ENCODE results near the gene ANKRD23.
"Not testable (repeated sequence)": the region's sequence is repeated elsewhere in the genome, so short reads cannot be mapped to it uniquely, and the experiment has no call there.

The ANKRD23 gene

GRCh38 chr2:96863056-96863455 lies 19.2 kb upstream of the ANKRD23 start:
- not testable (repeated sequence) for DNase-seq

DNA sequence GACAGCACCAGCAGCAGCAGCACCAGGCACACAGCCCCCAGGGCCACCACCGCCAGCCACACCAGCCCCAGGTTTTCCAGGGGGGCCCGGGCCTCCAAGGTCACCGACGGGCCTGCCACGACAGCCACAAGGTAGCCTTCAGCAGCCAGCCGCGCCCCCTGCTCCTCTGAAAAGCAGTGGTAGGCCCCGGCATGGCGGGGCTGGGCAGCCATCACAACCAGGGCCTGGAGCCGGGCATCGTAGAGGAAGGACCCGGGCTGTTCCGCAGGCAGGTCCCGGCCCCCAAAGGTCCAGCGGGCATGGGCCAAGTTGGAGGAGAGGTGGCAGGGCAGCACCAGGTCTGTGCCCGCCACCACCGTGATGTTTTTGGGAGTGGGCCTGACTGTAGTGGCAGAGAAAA lies 17.3 kb upstream of the ANKRD23 start:
- DNase-seq: no peak

DNA sequence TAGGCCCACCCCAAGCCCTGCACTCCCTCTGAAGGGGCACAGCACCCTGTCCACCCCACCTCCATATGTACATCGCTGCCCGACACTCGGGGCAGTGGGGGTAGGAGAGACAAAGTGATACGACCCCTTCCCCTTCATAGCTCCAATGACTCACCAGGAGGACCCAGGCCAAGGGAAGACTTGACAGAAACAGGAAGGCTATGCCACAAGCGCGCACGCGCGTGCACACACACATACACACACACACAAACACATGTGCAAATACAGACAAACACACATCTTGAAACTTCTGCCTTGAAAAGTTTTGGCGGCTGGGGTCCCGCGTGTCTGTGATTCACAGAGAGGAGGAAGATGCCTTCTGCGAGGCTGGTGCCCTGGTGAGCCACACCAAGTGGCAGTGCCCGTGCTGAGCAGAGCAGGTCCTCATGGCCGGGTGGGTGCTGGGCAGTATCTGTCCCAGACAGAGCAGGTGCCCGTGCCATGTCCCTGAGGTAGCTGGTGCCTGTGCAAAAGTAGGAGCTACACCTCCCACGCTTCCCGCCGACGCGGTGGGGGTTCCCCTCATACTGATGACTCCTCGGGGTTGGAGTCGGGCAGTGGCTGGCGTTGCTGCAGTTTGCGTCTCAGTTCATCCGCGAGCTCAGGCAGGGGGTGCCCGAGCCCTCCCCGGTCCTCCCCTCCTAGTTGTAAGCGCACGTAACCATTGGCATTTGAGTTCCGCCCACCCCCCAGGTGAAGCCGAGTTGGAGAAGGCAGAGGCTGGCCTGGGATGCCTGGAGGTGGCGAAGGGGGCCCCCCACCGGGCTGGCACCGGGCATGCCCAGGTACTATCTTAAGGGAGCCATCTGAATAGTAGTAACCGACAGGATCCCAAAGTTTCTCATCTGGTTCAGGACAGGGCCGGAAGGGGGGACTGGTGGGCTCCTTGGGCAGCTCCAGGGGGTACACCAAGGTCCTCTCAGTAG lies 16.5 kb upstream of the ANKRD23 start:
- DNase-seq: no peak

- no peak for DNase-seq
These were observed 15.9 kb upstream of the ANKRD23 start for GRCh38 chr2:96859681-96860064.

DNA sequence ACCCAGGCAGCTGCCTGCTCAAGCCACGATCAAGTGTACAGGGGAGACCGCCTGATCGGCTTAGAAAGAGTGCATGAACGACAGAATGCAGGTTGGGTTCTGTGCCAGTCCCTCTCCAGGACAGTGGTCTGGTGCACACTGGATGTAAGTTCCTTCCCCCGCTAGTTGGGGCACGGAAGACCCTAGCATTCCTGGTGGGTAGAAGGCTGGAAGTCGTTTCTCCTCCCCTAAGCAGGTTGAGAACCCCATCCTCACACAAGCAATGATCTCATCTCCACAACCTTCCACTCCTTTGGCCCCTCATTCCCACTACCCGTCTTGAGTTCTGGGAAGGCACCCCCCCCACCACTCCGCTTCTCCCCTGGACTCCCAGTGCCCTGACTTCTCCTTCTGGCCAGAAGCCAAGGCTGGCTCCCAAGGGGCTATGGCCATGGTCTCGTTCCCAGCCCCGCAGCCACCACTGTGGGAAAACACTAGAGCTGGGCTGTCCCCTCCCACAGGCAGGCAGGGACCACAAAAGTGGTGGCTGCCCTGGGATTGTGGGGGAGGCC lies 15.4 kb upstream of the ANKRD23 start:
- DNase-seq: no peak

DNA sequence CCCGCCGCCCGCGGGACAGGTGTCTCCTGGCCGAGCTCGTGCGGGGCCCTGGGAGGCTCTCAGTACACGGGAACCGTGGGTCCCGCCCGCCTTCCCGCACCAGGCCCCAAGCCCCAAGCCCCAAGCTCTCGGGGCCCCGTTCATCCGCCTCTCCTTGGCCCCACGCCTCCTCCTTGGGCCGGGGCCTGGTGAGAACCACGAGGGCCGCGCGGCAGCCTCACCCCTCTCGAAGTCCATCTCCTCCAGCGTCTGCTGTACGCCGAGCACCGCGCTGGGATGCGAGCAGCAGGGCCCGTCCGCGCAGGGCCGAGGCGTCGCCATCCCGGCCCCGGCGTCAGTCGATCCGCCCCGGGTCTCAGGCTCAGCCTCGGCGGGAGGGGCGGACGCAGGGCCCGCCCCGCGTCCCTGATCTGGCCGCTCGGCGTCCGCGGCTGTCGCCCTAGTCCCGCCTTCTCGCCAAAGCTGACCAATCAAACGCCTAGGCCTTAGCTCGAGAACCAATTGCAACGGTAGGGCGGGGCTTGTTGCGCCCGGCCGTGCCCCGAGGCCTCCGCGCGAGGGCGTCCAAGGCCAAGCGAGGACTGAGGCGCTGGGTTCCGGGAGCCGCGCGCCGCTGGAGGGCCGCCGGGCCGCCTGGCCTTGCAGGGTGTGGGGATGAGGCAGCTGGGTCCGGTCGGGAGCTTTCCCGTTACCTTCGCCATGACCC lies 14.0 kb upstream of the ANKRD23 start, which contains the start of gene ANKRD39:
Gene ANKRD39, minus strand, starts transcription at position 350 of the 706 bp plus-strand sequence. Its CDS starts 29 bp downstream, at position 321.
- peak; percentile 91 to 99 for DNase-seq

GRCh38 chr2:96856776-96857666 lies 13.2 kb upstream of the ANKRD23 start:
- peak in 1 of 2 experiments; percentile 72 for DNase-seq

DNA sequence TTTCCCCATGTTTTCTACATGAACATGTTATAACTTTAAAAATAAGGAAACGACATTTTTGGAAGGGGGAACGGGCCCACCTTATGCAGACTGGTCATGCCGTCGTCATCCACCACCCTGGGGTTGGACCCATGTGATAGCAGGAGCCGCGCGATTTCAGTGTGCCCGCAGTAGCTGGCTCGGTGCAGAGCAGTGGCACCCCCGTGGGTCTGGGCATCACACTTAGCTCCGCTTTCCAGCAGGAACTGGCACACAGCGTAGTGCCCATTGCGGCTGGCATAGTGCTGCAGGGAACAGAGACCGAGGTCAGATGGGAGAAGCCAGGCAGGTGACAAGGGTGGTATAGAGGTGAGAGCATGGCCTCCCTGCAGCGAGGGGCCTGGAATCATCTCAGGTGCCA lies 9.5 kb upstream of the ANKRD23 start:
- no peak for DNase-seq

- DNase-seq: no peak
These were observed 8.8 kb upstream of the ANKRD23 start for GRCh38 chr2:96852667-96853066.

DNA sequence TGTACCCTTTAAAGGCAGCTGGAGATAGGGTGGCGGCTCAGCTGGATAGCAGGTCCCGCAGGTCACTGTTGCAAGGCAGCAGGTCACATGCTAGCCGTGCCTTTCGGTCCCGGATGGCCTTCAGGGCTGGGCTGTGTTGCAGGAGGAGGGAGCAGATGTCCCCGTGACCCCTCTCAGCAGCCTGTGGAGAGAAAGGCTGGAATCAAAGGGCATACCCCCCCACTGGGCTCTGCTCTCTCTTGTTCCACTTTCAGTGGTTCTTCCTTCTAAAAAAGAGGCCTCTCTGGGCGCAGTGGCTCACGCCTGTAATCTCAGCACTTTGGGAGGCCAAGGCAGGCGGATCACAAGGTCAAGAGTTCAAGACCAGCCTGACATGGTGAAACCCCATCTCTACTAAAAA lies 4.4 kb upstream of the ANKRD23 start:
- DNase-seq: no peak

- no peak for DNase-seq
These were observed 3.8 kb upstream of the ANKRD23 start for GRCh38 chr2:96847586-96847985.

DNA sequence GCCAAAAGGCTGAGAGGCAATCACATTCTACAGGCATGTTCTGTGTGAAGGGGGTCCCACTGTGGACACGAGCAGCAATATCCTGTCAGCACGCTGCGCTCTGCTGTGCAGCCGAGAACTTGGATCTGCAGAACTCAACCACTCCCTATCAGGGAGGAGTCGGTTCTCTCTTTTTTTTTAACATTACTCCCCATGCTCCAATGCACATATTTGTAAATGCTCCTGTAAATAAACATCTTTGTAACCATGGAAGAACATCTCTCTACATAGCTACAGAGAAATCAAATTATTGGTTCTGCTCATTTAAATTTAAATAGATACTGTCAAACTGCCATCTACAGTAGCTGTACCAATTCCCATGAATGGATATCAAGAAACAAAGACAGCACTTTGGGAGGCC lies 3.0 kb upstream of the ANKRD23 start:
- DNase-seq: no peak

- DNase-seq: no peak
These were observed 586 bp upstream of the ANKRD23 start for GRCh38 chr2:96844405-96844808.

- no peak for DNase-seq
These were observed 1.2 kb downstream of the ANKRD23 start for GRCh38 chr2:96842600-96842999.

DNA sequence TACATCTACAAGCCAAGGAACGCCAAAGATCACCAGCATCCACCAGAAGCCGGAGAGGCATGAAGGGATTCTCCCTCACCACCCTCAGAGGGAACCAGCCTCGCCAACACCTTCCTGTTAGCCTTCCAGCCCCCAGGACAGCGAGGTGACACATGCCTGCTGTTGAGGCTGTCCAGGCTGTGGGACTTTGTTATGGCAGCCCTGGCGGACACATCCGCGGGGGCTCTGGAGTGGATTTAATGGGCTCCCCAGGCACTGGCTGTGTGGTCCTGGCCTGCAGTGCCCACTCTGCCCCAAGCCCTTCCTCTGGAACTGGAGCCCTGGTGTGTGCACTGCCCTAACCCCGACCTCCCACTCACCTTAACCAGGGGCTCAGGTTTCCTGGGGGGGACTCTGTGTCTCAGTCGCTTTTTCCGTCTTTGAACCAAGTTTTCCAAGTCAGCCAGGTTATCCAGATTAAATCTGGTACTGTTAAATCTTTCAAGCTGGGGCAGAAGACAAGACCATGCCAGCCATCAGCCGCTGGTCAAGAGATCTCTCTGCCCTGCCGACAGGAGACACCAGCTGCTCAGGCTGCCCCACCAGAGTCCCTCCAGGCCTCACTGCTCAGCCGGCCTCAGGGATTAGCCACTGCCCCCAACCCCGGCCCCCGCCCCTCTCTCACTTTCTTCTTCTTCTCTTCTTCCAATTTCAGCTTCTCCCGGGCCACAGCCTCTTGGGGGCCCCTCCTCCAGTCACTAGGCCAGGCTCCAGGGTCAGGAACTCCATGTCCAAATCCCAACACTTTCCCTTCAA lies 1.9 kb downstream of the ANKRD23 start:
- no peak for DNase-seq

- no peak for DNase-seq
These were observed 3.7 kb downstream of the ANKRD23 start for GRCh38 chr2:96839875-96840850.

DNA sequence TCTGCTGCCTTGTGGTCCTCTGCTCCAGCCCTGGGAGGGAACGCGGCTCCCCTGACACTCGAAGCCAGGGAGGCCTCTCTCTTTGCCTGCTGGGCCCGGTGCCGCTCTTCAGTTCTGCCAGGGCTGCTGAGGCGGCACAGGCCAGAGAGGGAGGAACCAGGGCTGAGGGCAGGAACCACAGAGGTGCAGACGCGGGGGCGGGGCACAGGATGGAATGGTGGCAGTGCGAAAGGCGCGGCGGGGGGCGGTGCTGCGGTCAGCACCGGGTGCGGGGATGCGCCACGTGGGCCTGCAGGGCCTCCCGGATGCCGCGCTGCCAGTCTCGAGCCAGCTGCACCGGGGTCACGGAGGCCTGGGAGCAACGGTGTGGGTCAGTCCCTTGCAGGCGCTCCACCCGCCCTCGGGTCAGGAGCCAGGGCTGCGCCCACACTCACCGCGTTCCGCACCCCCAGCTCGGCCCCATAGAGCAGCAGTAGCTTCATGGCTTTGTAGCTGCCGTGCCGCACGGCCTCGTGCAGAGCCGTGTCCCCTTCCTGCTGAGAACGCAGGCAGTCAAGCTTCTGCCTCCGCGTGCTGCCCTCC lies 4.4 kb downstream of the ANKRD23 start:
- no peak for DNase-seq

DNA sequence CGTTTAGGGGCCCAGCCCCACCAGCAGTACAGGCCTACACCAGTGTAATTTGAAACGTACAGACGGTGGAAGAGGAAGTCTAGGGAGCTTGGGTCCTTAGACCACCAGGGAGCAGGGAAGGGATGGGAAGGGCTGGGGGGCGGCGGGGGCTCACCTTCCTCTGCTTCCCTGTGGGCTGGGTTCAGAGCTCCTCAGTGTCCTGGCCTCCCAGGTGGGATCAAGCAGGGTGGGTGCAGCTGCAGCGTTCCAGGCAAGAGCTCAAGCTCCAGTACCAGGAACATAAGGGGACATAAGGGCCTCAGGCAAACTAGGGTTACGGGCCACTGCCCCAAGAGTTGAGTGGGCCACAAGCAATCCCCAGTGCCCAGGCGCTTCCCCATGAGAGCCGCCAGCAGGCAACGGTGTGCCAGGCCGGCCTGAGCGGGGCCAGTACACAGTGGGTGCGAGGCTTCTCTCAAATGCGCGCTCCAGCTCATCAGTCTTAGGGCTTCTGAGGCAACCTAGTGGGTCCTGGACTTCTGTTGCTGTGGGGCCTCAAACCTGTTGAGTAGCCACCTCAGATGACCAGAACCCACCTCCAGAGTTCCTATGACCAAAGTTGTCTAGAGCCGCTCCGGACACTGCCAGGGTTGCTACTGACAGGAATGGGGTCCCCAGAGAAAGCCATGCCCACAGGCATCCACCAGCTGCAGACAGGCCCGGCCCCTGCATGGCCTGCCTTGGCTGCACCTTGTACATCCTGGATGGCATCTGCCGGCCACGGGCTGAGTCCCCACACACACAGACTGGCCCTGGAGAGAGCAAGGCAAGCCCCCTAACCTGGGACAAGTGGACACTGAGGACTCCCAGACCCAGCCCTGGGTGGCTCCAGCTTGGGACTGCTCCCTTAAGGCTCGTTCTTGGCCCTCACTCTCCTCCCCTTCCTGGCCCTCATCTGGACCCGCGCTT lies 5.2 kb downstream of the ANKRD23 start:
- no peak for DNase-seq

DNA sequence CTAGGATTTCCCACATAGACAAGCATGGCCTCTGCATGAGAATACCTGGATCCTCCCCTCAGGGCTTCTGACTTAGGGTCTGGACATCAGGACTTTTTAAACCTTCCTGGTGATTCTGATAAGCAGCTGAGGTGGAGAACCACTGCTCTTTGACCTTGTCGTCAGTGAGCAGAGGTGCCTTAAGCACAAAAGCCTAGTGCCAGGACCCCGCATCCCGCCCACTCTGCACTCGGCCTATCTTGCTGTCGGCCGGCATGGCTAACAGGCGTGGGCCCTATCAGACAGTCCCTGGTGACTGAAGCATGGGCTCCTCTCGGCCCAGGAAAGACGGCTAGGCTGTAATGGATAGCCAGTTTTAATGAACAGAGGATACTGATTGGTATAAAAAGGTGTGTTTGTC lies 6.2 kb downstream of the ANKRD23 start:
- DNase-seq: no peak

All from NCI-H526 (cell line).